B cell (primary cell): ENCODE results near the gene TSPAN5. TPM values are rescaled to one million over a fixed set of nuclear protein-coding genes. Genes with fewer than 3 reads are reported as not detected.

Experiments used
- ATAC-seq: fragments of 200-7000 bp; cut with Tn5 transposase; one replicate; pipeline ENCODE4 v1.10.0; 2021; ENCODE audit warnings: low read depth, mild to moderate bottlenecking, moderate number of reproducible peaks, moderate library complexity
- CTCF ChIA-PET: fragments of 350-600 bp; sonication (Branson Sonifier 250); formaldehyde crosslinking; loops from one replicate; lab custom pipeline; 2021; ENCODE audit warnings: antibody characterized with exemption, inconsistent platforms; lab: Charles Lee
- POLR2A ChIA-PET: fragments of 350-600 bp; sonication (Branson Sonifier 250); formaldehyde crosslinking; loops from one replicate; lab custom pipeline; 2021; ENCODE audit warnings: antibody characterized with exemption; lab: Charles Lee
- DNase-seq: peaks from one replicate; pipeline ENCODE4 v3.0.0; 2013
- H2AFZ ChIP-seq: 2 replicates; pipeline ENCODE4 v1.6.1; 2012; ENCODE audit warnings: mild to moderate bottlenecking, low read depth, low read length; ENCODE audit not compliant: insufficient read depth, poor library complexity, severe bottlenecking
- H3K27ac ChIP-seq, 2 donors: 1 replicate in 1 of 2; 2 replicates in 1 of 2; pipeline ENCODE4 v1.5.1; 2012 to 2013; ENCODE audit warnings: low read length in 2 of 2, mild to moderate bottlenecking in 2 of 2, moderate library complexity in 1 of 2
- H3K27me3 ChIP-seq, 4 experiments: fragments of 200-600 bp in 1 of 4; sonication (generic) in 1 of 4; replicated peaks in 1 of 4; 1 replicate in 2 of 4; 2 replicates in 2 of 4; pipeline versions ENCODE4 v1.6.1 to v1.7.0; 2013 to 2016; ENCODE audit warnings: low read length in 3 of 4, mild to moderate bottlenecking in 2 of 4, mixed read lengths in 1 of 4, moderate library complexity in 1 of 4; ENCODE audit not compliant: insufficient read depth in 4 of 4, control insufficient read depth in 3 of 4; ENCODE audit errors: control extremely low read depth in 1 of 4
- H3K36me3 ChIP-seq, 2 experiments: replicated peaks in 1 of 2; 1 replicate in 1 of 2; 2 replicates in 1 of 2; pipeline versions ENCODE4 v1.6.1 to v1.7.1; 2013; ENCODE audit warnings: low read length in 1 of 2; ENCODE audit not compliant: insufficient read depth in 2 of 2, control insufficient read depth in 1 of 2; ENCODE audit errors: control extremely low read depth in 1 of 2, extremely low read depth in 1 of 2
- H3K4me1 ChIP-seq, 2 donors: fragments of 200-600 bp in 1 of 2; sonication (generic) in 1 of 2; 1 replicate in 1 of 2; 2 replicates in 1 of 2; pipeline versions ENCODE4 v1.5.1 to v1.6.1; 2013 to 2017; ENCODE audit warnings: low read length in 2 of 2; ENCODE audit not compliant: control insufficient read depth in 2 of 2, insufficient read depth in 2 of 2
- H3K4me2 ChIP-seq: replicated peaks from 2 replicates; pipeline ENCODE3; 2012; ENCODE audit warnings: mild to moderate bottlenecking, low read depth, low read length; ENCODE audit not compliant: poor library complexity, severe bottlenecking
- H3K4me3 ChIP-seq, 5 experiments: fragments of 200-600 bp in 1 of 5; sonication (generic) in 1 of 5; 1 replicate in 3 of 5; 2 replicates in 2 of 5; pipeline versions ENCODE4 v1.5.1 to v1.7.0; 2011 to 2016; ENCODE audit warnings: low read length in 4 of 5, mild to moderate bottlenecking in 4 of 5, low read depth in 2 of 5, control low read depth in 1 of 5, moderate library complexity in 1 of 5; ENCODE audit not compliant: insufficient read depth in 1 of 5; ENCODE audit errors: control extremely low read depth in 1 of 5, extremely low read depth in 1 of 5
- H3K79me2 ChIP-seq: fragments of 200-600 bp; sonication (generic); one replicate; pipeline ENCODE4 v1.6.0; 2016; ENCODE audit warnings: low read length; ENCODE audit not compliant: control insufficient read depth, insufficient read depth
- H3K9ac ChIP-seq: fragments of 200-600 bp; sonication (generic); 2 replicates; pipeline ENCODE4 v1.6.1; 2017; ENCODE audit warnings: mild to moderate bottlenecking, low read length, moderate library complexity
- H3K9me3 ChIP-seq, 3 donors: one replicate each; pipeline versions ENCODE4 v1.6.1 to v1.7.1; 2013; ENCODE audit warnings: low read length in 2 of 3; ENCODE audit not compliant: control insufficient read depth in 2 of 3, insufficient read depth in 1 of 3; ENCODE audit errors: control extremely low read depth in 1 of 3
- H4K20me1 ChIP-seq: 2 replicates; pipeline ENCODE4 v1.6.0; 2012; ENCODE audit warnings: mild to moderate bottlenecking, low read length; ENCODE audit not compliant: insufficient read depth, control insufficient read depth, poor library complexity, severe bottlenecking
- H3K27ac Mint-ChIP-seq: one replicate; pipeline ENCODE4 v1.8.0; 2021; ENCODE audit warnings: mixed read lengths
- H3K27me3 Mint-ChIP-seq: one replicate; pipeline ENCODE4 v1.8.0; 2021; ENCODE audit warnings: mixed read lengths
- H3K4me1 Mint-ChIP-seq: one replicate; pipeline ENCODE4 v1.8.0; 2021; ENCODE audit warnings: mixed read lengths
- H3K4me3 Mint-ChIP-seq: one replicate; pipeline ENCODE4 v1.8.0; 2021; ENCODE audit warnings: mixed read lengths
- H3K9me3 Mint-ChIP-seq: one replicate; pipeline ENCODE4 v1.8.0; 2022; ENCODE audit warnings: mixed read lengths; ENCODE audit not compliant: insufficient read depth
- CTCF ChIP-seq: fragments of 200-600 bp; IDR thresholded peaks from one replicate; pipeline ENCODE4 v1.8.0; 2022; ENCODE audit warnings: antibody characterized with exemption, mild to moderate bottlenecking
- EZH2 ChIP-seq: IDR thresholded peaks from 2 replicates; pipeline ENCODE4 v1.6.1; 2012; ENCODE audit warnings: borderline replicate concordance, low read depth, mild to moderate bottlenecking, moderate library complexity, low read length; ENCODE audit not compliant: insufficient read depth, poor library complexity, severe bottlenecking
- WGBS: methylation state at CpG from one replicate; pipeline ENCODE4 v1.1.5; 2013; ENCODE audit warnings: missing lambda C conversion rate; ENCODE audit not compliant: insufficient coverage; 5-methylcytosine and 5-hydroxymethylcytosine counted together
- intact Hi-C: fragments of 100-400 bp; cut with micrococcal nuclease; formaldehyde crosslinking; loops from one replicate; pipeline ENCODE4 v1.10.0; 2022
- polyA plus RNA-seq: library from polyadenylated mRNA; depleted of rRNA; stranded (reverse); fragments of >200 nt; gene quantifications from 2 replicates; pipeline ENCODE4 v1.2.3, GENCODE V29; 2012
- total RNA-seq, 2 donors: library from RNA; stranded (reverse); fragments of 120-200 nt in 1 of 2; gene quantifications; 1 replicate in 1 of 2; 2 replicates in 1 of 2; pipeline versions ENCODE4 v1.2.3 to v1.2.4, GENCODE V29; 2013 to 2022

TSPAN5 gene
- total and polyA plus RNA-seq, 2 donors (not counting 1 experiment from before 2014, with no cell fraction given) = 2.6 to 5.3 TPM

- TF ChIP-seq EZH2 (no peak), CTCF (no peak)
- ChIA-PET POLR2A (no interaction called here), CTCF (interaction anchor here (0.7 kb wide), 1 partner anchor 17 kb away, joined by 3 read pairs; no protein-coding TSS in a partner anchor)
- peaks cover 5% of the 10 kb centered on the region for H3K9me3 Mint-ChIP-seq
- ATAC-seq (no peak), DNase-seq (no peak)
- Histone ChIP-seq H3K9me3 (peaks cover 0 to 3% (median 0%) of the 10 kb centered on the region in 3 donors), H3K27ac (no peak overlapping the region), H3K36me3 (no peaks in the 10 kb centered on the region), H3K4me2 (no peak overlapping the region), H3K4me1 (no peaks in the 10 kb centered on the region), H4K20me1 (no peaks in the 10 kb centered on the region), H2AFZ (no peak overlapping the region), H3K4me3 (no peak overlapping the region), H3K79me2 (no peaks in the 10 kb centered on the region), H3K27me3 (no peaks in the 10 kb centered on the region), H3K9ac (no peak overlapping the region)
- peaks cover 26% of the 10 kb centered on the region for H3K27me3 Mint-ChIP-seq
- no peaks in the 10 kb centered on the region for H3K4me1 Mint-ChIP-seq
- H3K27ac Mint-ChIP-seq = no peak overlapping the region
- intact Hi-C loops = no loop called here
- WGBS = no CpG with 5 or more reads among the region's 1 CpG
- H3K4me3 Mint-ChIP-seq = no peak overlapping the region
Observed at GRCh38 chr4:98687876-98688275, 29.5 kb upstream of the TSPAN5 start.

- Histone ChIP-seq H3K4me3 (no peak overlapping the region), H3K27me3 (no peaks in the 10 kb centered on the region), H2AFZ (no peak overlapping the region), H4K20me1 (no peaks in the 10 kb centered on the region), H3K4me2 (no peak overlapping the region), H3K36me3 (no peaks in the 10 kb centered on the region), H3K9me3 (peaks cover 0 to 3% (median 0%) of the 10 kb centered on the region in 3 donors), H3K9ac (no peak overlapping the region), H3K27ac (no peak overlapping the region), H3K4me1 (no peaks in the 10 kb centered on the region), H3K79me2 (no peaks in the 10 kb centered on the region)
- Mint-ChIP-seq H3K27me3 (peaks cover 26% of the 10 kb centered on the region), H3K9me3 (peaks cover 5% of the 10 kb centered on the region), H3K4me1 (peaks cover 2% of the 10 kb centered on the region), H3K4me3 (no peak overlapping the region), H3K27ac (no peak overlapping the region)
- POLR2A ChIA-PET = no interaction called here
- TF ChIP-seq CTCF = no peak
- TF ChIP-seq EZH2 = no peak
- ATAC-seq = no peak
- no CpG with 5 or more reads among the region's 1 CpG for WGBS
- CTCF ChIA-PET = no interaction called here
- DNase-seq = no peak
- intact Hi-C loops = no loop called here
Observed at GRCh38 chr4:98686847-98687246, 28.4 kb upstream of the TSPAN5 start.
